Ascending aorta (tissue), 2 donors: ENCODE measurements around the gene DGCR6. TPM values are rescaled to one million over a fixed set of nuclear protein-coding genes. Genes with fewer than 3 reads are reported as not detected.
A peak's percentile ranks its signal among the peaks of the same experiment; 100 is the strongest.

Source experiments
- DNase-seq, 2 donors: peaks; one replicate each; pipeline ENCODE4 v3.0.0-alpha.2; 2019; ENCODE audit warnings: low spot score in 2 of 2
- H3K27ac ChIP-seq, 2 donors: fragments of 200-600 bp; sonication (generic); one replicate each; pipeline ENCODE4 v1.5.1; 2016 to 2017; ENCODE audit warnings: mild to moderate bottlenecking in 1 of 2
- H3K27me3 ChIP-seq: fragments of 200-600 bp; sonication (generic); one replicate; pipeline ENCODE4 v1.5.1; 2017
- H3K36me3 ChIP-seq, 2 donors: fragments of 200-600 bp; sonication (generic); one replicate each; pipeline ENCODE4 v1.5.1; 2016
- H3K4me1 ChIP-seq, 2 donors: fragments of 200-600 bp; sonication (generic); one replicate each; pipeline ENCODE4 v1.5.1; 2016 to 2017; ENCODE audit warnings: mild to moderate bottlenecking in 1 of 2
- H3K4me3 ChIP-seq, 2 donors: fragments of 200-600 bp; sonication (generic); one replicate each; pipeline ENCODE4 v1.5.1; 2016 to 2017; ENCODE audit warnings: mild to moderate bottlenecking in 1 of 2
- H3K9me3 ChIP-seq, 2 donors: fragments of 200-600 bp; sonication (generic); one replicate each; pipeline ENCODE4 v1.5.1; 2016
- intact Hi-C: fragments of 100-400 bp; cut with DNase I; formaldehyde crosslinking; loops from one replicate; pipeline ENCODE4 v1.15.1; 2023
- total RNA-seq: library from RNA; depleted of rRNA; stranded (reverse); fragments of >200 nt; gene quantifications from one replicate; pipeline ENCODE4 v1.1.0, GENCODE V29; 2016
- TF ChIP-seq, protein P1 (sequence below), 3 experiments: fragments of 200-600 bp in 2 of 3; fragments of 450-650 bp in 1 of 3; sonication (generic) in 2 of 3; IDR thresholded peaks; one replicate each; pipeline ENCODE4 v1.5.1; 2016 to 2019; ENCODE audit warnings: antibody characterized with exemption in 3 of 3, mild to moderate bottlenecking in 1 of 3, moderate library complexity in 1 of 3

The DGCR6 gene
- total RNA-seq, 1 donor from 2014 or later, result not detected

DNA sequence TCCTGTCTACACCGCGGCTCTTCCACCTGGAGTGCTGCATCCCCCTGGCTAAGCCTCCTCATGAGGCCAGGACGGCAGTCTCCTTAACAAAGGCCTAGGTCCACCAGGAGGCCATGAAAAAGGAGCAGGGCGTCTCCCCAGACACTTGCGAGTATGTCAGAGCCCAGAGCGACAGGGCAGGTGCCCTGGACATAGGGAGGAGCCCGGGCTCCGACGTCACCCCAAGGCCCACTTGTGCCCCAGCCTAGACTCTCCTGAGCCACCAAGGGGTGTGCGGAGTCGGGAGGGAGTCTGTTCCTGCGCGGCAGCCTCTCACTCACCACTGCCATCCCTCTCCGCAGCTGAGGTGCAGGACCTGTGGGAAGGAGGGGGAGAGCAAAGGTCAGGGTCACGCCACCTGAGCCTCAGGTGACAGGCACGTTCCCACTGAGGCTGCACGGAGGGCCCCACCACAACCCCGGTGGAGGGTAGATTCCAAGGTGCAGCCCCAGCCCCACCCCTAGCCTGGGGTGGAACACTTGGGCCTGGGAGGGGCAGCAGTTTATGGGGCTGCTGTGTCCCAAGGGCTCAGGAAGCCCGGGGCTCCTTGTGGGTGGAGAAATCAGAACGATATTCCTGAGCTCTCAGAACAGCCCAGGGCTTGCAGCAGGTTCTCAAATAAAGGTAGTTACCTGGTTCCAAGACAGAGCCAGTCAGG, 19.4 kb downstream of the DGCR6 start:
- Histone ChIP-seq H3K27ac (no peak overlapping the region), H3K9me3 (no peaks in the 10 kb centered on the region), H3K4me3 (no peak overlapping the region), H3K27me3 (no peaks in the 10 kb centered on the region), H3K4me1 (no peaks in the 10 kb centered on the region), H3K36me3 (no peaks in the 10 kb centered on the region)
- TF ChIP-seq, protein P1, sequence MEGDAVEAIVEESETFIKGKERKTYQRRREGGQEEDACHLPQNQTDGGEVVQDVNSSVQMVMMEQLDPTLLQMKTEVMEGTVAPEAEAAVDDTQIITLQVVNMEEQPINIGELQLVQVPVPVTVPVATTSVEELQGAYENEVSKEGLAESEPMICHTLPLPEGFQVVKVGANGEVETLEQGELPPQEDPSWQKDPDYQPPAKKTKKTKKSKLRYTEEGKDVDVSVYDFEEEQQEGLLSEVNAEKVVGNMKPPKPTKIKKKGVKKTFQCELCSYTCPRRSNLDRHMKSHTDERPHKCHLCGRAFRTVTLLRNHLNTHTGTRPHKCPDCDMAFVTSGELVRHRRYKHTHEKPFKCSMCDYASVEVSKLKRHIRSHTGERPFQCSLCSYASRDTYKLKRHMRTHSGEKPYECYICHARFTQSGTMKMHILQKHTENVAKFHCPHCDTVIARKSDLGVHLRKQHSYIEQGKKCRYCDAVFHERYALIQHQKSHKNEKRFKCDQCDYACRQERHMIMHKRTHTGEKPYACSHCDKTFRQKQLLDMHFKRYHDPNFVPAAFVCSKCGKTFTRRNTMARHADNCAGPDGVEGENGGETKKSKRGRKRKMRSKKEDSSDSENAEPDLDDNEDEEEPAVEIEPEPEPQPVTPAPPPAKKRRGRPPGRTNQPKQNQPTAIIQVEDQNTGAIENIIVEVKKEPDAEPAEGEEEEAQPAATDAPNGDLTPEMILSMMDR (IDR thresholded peaks at IDR 0.05), result no peak
- DNase-seq, result no peak
- intact Hi-C loops, result no loop called here

DNA sequence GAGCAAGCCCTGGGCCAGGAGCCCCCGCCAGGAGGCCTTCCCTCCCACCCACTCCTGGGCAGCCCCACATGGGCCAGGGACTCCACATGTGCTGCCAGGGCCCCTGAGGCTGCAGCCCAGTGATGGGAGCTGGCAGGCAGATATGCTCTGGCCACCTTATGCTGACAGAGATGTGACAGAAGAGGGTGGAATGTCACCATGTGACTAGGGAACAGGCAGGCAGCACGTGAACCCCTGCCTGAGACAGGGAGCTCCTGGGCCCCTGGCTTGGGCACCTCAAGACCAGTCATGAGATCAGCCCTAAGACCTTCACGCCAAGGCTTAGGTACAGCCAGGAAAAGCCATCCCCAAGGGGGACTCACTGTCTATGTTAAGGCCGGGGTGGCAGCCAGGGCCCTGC, 20.9 kb downstream of the DGCR6 start:
- no peaks in the 10 kb centered on the region for H3K4me1 ChIP-seq

DNA sequence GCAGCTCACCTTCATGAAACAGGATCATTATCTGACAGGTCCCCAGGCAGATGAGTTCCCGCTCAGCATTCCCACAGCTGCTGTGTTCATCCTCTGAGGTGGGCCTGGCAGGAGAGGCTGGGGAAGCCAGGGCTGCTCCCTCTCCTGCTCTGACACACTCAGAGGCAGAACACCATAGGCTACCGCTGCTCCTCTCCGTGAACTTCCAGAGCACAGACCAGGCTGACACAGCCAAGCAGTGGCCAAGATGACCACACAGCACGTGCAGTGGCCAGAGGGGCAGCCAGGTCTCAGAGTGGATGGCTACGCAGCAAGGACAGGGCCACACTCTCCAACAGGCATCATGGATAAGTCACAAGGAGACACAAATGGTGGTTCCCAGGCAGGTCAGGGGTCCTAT, 21.5 kb downstream of the DGCR6 start:
- Histone ChIP-seq H3K4me1 (no peaks in the 10 kb centered on the region), H3K4me3 (no peak overlapping the region), H3K27me3 (no peaks in the 10 kb centered on the region), H3K27ac (no peak overlapping the region), H3K36me3 (no peaks in the 10 kb centered on the region), H3K9me3 (no peaks in the 10 kb centered on the region)
- TF ChIP-seq, protein P1 (IDR thresholded peaks at IDR 0.05), result no peak
- intact Hi-C loops, result no loop called here
- DNase-seq, result no peak

More for the DNA sequence above, 20.9 kb downstream of the DGCR6 start:
- DNase-seq, result no peak
- Histone ChIP-seq H3K36me3 (no peaks in the 10 kb centered on the region), H3K27me3 (no peaks in the 10 kb centered on the region), H3K4me3 (no peak overlapping the region), H3K9me3 (no peaks in the 10 kb centered on the region), H3K27ac (no peak overlapping the region)
- intact Hi-C loops, result no loop called here
- TF ChIP-seq, protein P1 (IDR thresholded peaks at IDR 0.05), result no peak

DNA sequence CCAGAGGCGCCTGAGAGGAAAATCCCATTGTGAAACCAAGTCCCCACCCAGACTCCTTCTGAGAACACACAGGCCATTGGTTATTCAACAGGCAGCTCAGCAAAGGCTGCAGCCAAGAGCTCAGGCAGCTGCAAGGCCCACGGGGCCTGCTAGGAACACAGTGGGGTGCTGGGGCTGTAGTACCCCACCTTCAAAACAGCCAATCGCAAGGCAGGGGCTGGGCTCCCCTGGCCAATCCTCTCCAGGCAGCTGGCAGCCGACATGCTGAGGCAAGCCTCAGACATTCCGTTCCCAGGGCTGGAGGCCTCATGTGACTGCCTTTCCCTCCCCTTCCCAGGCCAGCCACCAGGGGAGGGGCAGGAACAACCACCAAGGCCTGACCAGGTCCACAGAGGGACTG, 23.3 kb downstream of the DGCR6 start:
- Histone ChIP-seq H3K4me3 (no peak overlapping the region), H3K36me3 (no peaks in the 10 kb centered on the region), H3K9me3 (no peaks in the 10 kb centered on the region), H3K27me3 (no peaks in the 10 kb centered on the region), H3K4me1 (no peaks in the 10 kb centered on the region), H3K27ac (no peak overlapping the region)
- TF ChIP-seq, protein P1 (IDR thresholded peaks at IDR 0.05), result no peak
- DNase-seq, result peak in 1 of 2 donors; percentile 72
- intact Hi-C loops, result no loop called here

DNA sequence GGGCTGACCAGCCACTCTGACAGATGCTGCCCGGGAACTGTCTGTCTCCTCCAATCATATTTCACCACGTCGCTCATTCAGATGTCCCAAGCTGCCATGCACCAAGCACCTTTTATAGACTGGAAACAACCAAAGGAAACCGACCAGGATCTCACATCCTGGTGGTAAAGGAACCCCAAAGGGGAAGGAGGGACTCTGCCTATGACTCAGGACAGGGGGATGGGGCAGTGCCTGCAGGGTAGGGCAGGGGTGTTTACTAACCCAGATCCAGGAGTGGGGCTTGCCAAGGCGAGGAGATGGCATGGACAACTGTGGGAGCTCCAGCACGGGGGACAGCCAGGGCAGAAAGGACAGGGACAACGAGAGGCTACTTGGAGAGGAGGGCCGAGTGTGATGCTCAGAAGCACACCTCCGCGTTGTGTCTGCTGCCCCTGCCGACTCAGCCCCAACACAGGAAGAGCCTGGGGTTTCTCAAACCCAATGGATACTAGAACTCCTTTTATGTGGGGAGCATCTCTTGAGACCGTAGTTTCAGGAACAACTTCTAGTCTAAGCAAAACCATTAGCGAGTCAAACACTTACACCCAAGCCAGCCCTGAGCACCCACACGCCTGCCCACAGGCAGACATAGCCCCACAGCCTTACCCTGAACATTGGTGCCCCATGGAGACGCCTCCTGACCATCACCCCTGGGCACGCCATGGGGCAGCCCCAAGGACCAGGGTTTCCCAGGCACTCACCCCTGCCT, 26.0 kb downstream of the DGCR6 start:
- no peak overlapping the region for H3K4me3 ChIP-seq
- H3K9me3 ChIP-seq, result no peaks in the 10 kb centered on the region
- no peaks in the 10 kb centered on the region for H3K4me1 ChIP-seq
- H3K27me3 ChIP-seq, result no peaks in the 10 kb centered on the region
- no peak for DNase-seq
- intact Hi-C loops, result no loop called here
- no peaks in the 10 kb centered on the region for H3K36me3 ChIP-seq
- TF ChIP-seq, protein P1 (IDR thresholded peaks at IDR 0.05), result no peak
- H3K27ac ChIP-seq, result no peak overlapping the region
